Measurements from ENCODE around the gene PIEZO2. TPM values are rescaled to one million over a fixed set of nuclear protein-coding genes. Genes with fewer than 3 reads are reported as not detected.

The PIEZO2 gene
- total RNA-seq, 1 experiment from 2014 or later: 0.11 TPM

DNA sequence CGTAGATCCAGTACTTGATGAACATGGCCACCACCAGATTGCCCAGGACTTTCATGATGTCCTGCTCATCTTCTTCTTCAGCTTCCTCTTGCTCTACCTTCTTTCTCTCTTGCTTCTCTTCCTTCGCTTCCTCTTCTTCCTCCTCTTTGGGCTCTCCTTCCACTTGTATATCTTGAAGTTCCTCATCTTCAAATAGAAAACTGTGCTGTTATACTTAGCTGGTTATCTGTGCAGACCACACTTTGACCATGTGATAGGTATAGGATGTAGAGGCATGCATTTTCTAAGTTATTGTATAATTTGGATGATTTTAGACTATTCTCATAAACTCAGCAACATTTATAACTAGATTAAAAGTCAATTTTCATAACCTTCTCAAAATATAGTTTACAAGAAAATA, 360.2 kb downstream of the PIEZO2 start:
- DNase-seq: no peak
- intact Hi-C loops (cut with micrococcal nuclease; ENCODE audit: unreplicated experiment): loop anchor here (5.0 kb wide), 1 partner anchor 253 kb away; no protein-coding TSS in a partner anchor
- no TSS peak for BruUV-seq (replicated peaks)
- H3K4me1 Mint-ChIP-seq (ENCODE audit: low read depth, unreplicated experiment): no peaks in the 10 kb centered on the region
- H3K4me3 Mint-ChIP-seq (ENCODE audit: unreplicated experiment): no peak overlapping the region
- ChIA-PET CTCF (no interaction called here), POLR2A (no interaction called here)
- no peaks in the 10 kb centered on the region for H3K9me3 Mint-ChIP-seq (ENCODE audit: unreplicated experiment)
- TF ChIP-seq, protein P1, sequence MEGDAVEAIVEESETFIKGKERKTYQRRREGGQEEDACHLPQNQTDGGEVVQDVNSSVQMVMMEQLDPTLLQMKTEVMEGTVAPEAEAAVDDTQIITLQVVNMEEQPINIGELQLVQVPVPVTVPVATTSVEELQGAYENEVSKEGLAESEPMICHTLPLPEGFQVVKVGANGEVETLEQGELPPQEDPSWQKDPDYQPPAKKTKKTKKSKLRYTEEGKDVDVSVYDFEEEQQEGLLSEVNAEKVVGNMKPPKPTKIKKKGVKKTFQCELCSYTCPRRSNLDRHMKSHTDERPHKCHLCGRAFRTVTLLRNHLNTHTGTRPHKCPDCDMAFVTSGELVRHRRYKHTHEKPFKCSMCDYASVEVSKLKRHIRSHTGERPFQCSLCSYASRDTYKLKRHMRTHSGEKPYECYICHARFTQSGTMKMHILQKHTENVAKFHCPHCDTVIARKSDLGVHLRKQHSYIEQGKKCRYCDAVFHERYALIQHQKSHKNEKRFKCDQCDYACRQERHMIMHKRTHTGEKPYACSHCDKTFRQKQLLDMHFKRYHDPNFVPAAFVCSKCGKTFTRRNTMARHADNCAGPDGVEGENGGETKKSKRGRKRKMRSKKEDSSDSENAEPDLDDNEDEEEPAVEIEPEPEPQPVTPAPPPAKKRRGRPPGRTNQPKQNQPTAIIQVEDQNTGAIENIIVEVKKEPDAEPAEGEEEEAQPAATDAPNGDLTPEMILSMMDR (IDR thresholded peaks at IDR 0.05; ENCODE audit: insufficient read depth in 1 of 2, low read depth in 1 of 2, low read length in 1 of 2, severe bottlenecking in 1 of 2, unreplicated experiment in 1 of 2): no peak
- no peaks in the 10 kb centered on the region for H3K4me1 ChIP-seq
- H3K27me3 Mint-ChIP-seq (ENCODE audit: insufficient read depth, unreplicated experiment): peaks cover 16% of the 10 kb centered on the region
- H3K27ac Mint-ChIP-seq (ENCODE audit: unreplicated experiment): no peak overlapping the region
- H3K36me3 Mint-ChIP-seq (ENCODE audit: insufficient read depth, unreplicated experiment): no peaks in the 10 kb centered on the region
- no peak overlapping the region for H3K4me3 ChIP-seq (ENCODE audit: low read depth, low read length)
- no peaks in the 10 kb centered on the region; the same call in 1 of the 2 replicates for H3K27me3 ChIP-seq (replicated peaks; ENCODE audit: control insufficient read depth, insufficient read depth, low read length)
- H3K9me3 ChIP-seq: no peaks in the 10 kb centered on the region
- H3K36me3 ChIP-seq (ENCODE audit: control insufficient read depth, insufficient read depth, low read length): no peaks in the 10 kb centered on the region

DNA sequence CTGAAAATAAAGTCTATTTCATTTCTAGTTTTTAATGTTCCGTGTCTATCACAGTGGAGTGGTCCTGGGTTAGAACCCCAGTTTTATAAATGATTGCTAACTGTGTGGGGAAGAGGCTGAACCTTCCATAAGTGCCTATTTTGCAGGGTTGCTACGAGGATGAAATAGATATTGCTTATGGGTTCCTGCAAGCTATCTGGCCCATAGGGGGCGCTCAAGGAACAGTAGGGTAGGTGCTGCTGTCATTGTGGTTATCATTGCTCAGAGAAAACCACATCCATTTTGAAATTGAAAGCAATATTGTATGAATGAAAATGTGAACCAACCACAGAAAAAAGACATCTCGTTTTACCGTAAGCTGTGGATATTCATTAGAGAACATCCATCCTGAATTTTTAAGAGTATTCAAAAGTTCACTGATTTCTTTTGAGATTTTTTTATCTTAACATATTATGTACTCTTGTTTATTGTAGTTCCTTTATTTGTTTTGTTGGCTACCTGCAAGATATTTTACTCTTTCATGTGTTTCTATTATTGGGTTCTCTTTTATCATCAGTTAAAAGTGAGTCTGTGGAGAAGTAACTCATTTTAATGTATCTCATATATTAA, 362.0 kb downstream of the PIEZO2 start:
- Mint-ChIP-seq H3K27me3 (ENCODE audit: insufficient read depth, unreplicated experiment) (peaks cover 16% of the 10 kb centered on the region), H3K27ac (ENCODE audit: unreplicated experiment) (no peak overlapping the region), H3K4me3 (ENCODE audit: unreplicated experiment) (no peak overlapping the region), H3K9me3 (ENCODE audit: unreplicated experiment) (no peaks in the 10 kb centered on the region), H3K36me3 (ENCODE audit: insufficient read depth, unreplicated experiment) (no peaks in the 10 kb centered on the region), H3K4me1 (ENCODE audit: low read depth, unreplicated experiment) (no peaks in the 10 kb centered on the region)
- no peaks in the 10 kb centered on the region for H3K4me1 ChIP-seq
- TF ChIP-seq, protein P1 (IDR thresholded peaks at IDR 0.05; ENCODE audit: insufficient read depth in 1 of 2, low read depth in 1 of 2, low read length in 1 of 2, severe bottlenecking in 1 of 2, unreplicated experiment in 1 of 2): peak; percentile 74 to 76
- POLR2A ChIA-PET: no interaction called here
- no peaks in the 10 kb centered on the region for H3K36me3 ChIP-seq (ENCODE audit: control insufficient read depth, insufficient read depth, low read length)
- no peaks in the 10 kb centered on the region for H3K9me3 ChIP-seq
- BruUV-seq (replicated peaks): no TSS peak
- peak; percentile 74 to 82 for DNase-seq
- H3K4me3 ChIP-seq (ENCODE audit: low read depth, low read length): no peak overlapping the region
- CTCF ChIA-PET: interaction anchor here (0.5 to 1.2 kb wide), 5 partner anchors 14 to 1270 kb away, joined by 4 to 9 read pairs (median 5); no protein-coding TSS in a partner anchor
- no peaks in the 10 kb centered on the region; the same call in none of the 2 replicates for H3K27me3 ChIP-seq (replicated peaks; ENCODE audit: control insufficient read depth, insufficient read depth, low read length)
- intact Hi-C loops (cut with micrococcal nuclease; ENCODE audit: unreplicated experiment): loop anchor here (1.0 to 5.0 kb wide), 2 partner anchors 255 to 367 kb away; no protein-coding TSS in a partner anchor

DNA sequence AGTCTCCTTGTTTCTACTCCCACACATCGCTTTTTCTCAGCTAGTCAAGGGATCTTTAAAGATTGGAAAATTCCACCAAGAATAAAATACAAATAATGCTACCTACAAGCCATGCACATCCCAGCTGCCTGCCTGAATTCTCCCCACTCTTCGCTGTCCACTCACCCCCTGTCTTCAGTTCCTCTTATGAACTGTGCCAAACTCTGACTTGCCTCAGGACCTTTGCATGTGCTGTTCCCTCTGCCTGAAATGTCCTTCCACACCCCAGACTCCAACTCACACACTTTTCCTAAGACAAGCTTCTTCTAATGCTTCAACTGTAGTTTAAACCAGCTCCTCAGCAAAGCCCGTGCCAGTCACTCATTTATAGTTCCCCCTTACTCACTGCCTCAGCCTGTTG, 363.6 kb downstream of the PIEZO2 start:
- no TSS peak for BruUV-seq (replicated peaks)
- intact Hi-C loops (cut with micrococcal nuclease; ENCODE audit: unreplicated experiment): loop anchor here (5.0 kb wide), 1 partner anchor 257 kb away; no protein-coding TSS in a partner anchor
- Mint-ChIP-seq H3K36me3 (ENCODE audit: insufficient read depth, unreplicated experiment) (no peaks in the 10 kb centered on the region), H3K4me3 (ENCODE audit: unreplicated experiment) (no peak overlapping the region), H3K27ac (ENCODE audit: unreplicated experiment) (no peak overlapping the region), H3K27me3 (ENCODE audit: insufficient read depth, unreplicated experiment) (peaks cover 16% of the 10 kb centered on the region), H3K9me3 (ENCODE audit: unreplicated experiment) (no peaks in the 10 kb centered on the region), H3K4me1 (ENCODE audit: low read depth, unreplicated experiment) (no peaks in the 10 kb centered on the region)
- H3K27me3 ChIP-seq (replicated peaks; ENCODE audit: control insufficient read depth, insufficient read depth, low read length): no peaks in the 10 kb centered on the region; the same call in none of the 2 replicates
- no peak overlapping the region for H3K4me3 ChIP-seq (ENCODE audit: low read depth, low read length)
- TF ChIP-seq, protein P1 (IDR thresholded peaks at IDR 0.05; ENCODE audit: insufficient read depth in 1 of 2, low read depth in 1 of 2, low read length in 1 of 2, severe bottlenecking in 1 of 2, unreplicated experiment in 1 of 2): no peak
- H3K9me3 ChIP-seq: no peaks in the 10 kb centered on the region
- POLR2A ChIA-PET: no interaction called here
- H3K4me1 ChIP-seq: no peaks in the 10 kb centered on the region
- CTCF ChIA-PET: no interaction called here
- no peaks in the 10 kb centered on the region for H3K36me3 ChIP-seq (ENCODE audit: control insufficient read depth, insufficient read depth, low read length)
- DNase-seq: no peak
